NCI-H510A (cell line): ENCODE results near the gene IMMP2L.

ENCODE experiments used
- DNase-seq: peaks from one replicate; lab custom pipeline; 2025; lab: John Stamatoyannopoulos, UW

The IMMP2L gene

GRCh38 chr7:111147708-111148533 is 414.4 kb downstream of the IMMP2L start:
- no peak for DNase-seq

GRCh38 chr7:111146136-111146535 is 416.2 kb downstream of the IMMP2L start:
- no peak for DNase-seq

- DNase-seq, result no peak
Observed at GRCh38 chr7:111145472-111145871, 416.8 kb downstream of the IMMP2L start.

DNA sequence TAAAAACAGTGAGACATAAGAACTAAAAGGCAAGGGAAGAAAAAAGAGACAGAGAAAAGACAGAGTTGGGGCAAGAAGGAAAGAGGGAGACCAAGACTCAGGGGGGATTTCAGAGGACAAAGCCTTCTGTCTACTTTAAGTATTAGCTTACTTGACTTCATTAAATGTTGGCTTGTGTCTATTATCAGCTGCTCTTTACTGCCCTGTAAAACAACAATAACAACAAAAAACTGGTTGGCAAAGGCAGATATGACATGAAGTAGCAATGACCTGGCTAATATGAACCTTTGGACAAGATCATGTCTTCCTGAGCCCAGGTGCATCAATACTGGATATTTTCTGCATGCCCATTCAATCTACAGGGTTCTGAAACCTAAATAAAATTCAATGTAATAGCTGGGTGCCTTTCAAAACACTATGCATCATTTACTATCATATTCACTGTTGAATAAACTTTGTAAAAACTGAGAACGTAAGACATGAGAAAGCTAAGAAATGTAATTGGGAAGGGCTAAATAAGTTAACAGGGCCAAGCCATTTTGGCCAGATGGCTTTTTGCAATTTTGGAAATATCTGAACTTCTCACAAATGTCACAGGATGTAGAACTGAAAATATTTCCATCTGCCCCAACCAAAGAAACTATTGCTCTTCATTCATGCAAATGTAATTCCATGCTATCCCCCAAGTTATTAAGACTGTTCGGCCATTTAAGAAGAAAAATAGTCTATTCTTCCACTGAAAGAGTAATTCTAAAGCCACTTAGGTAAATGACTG is 422.0 kb downstream of the IMMP2L start:
- DNase-seq, result no peak

- no peak for DNase-seq
Observed at GRCh38 chr7:111138586-111138985, 423.7 kb downstream of the IMMP2L start.

- no peak for DNase-seq
Observed at GRCh38 chr7:111138193-111138569, 424.1 kb downstream of the IMMP2L start.

- no peak for DNase-seq
Observed at GRCh38 chr7:111137296-111138192, 424.7 kb downstream of the IMMP2L start.

DNA sequence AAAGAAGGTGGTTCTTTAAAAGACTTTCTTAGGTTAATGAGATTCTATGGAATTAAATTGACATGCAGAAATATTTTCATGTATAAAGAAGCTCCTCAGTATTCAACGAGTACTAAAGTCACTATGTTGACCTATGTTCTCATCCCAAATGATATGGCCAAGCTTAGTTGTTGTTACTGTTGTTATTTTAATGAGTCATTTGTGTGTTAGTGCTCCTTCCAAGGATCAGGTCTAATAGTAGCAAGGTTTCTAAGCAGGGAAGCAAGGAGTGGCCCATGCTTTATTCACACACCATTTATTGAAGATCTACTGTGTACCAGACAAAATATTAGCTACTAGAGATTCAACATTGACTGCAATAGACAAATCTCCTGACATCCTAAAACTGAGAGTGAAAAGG is 429.5 kb downstream of the IMMP2L start:
- no peak for DNase-seq

DNA sequence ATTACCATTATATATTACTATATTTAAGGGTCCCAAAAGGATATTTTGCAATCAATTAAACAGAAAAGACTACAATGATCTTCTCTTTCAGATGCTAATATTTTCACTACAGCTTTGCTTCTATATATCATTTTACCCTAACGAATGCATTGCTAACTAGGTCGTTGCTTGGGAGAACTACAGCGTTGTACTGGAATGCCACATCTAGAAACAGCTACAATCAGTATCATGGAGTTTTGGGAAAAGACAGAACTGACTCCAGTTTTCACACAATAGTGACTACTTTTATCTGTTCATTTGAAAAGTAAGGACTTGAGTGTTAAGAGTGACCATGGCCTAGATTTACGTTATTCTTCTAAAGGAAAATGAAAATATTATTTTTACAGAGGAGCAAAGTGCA is 432.9 kb downstream of the IMMP2L start:
- DNase-seq, result no peak

GRCh38 chr7:111126987-111127386 is 435.3 kb downstream of the IMMP2L start:
- no peak for DNase-seq

GRCh38 chr7:111115966-111116365 is 446.3 kb downstream of the IMMP2L start:
- DNase-seq, result no peak

- DNase-seq, result no peak
Observed at GRCh38 chr7:111113263-111114017, 448.9 kb downstream of the IMMP2L start.

DNA sequence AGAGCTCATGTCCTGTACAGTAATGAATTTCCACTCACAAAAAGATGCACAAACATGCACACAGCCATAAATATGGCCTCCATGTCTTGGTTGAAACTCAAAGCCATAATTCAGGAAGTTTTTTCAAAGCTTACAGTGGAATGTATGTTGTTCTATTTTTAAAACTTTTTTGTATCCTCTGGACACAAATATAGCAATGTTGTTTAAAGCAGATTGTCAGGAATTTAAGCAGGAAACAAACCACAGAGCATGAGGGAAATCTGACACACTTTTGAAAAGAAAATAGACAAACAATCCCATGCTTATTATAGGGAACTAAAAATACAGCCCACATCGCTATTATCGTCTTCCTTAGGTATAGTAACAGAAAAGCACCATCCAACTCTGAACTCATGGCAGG is 449.9 kb downstream of the IMMP2L start:
- no peak for DNase-seq

GRCh38 chr7:111108496-111108895 is 453.8 kb downstream of the IMMP2L start:
- no peak for DNase-seq

DNA sequence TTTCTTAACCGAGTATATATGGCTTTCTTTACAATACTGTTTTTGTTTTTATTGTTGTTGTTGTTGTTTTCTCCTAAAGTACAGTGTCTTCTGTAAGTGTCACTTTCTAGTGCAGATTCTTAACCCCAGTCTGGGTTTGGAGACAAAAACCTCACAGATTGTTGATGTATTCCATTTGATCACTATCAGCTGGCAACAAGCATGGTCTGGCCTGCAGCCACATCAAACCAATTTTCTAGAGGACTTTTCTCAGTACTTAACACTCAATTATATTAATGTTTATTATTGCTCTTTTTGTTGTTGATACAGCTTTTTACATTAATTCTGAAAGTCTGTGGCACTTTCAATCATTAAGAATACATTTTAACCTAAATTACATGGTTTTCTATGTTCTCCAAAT is 454.3 kb downstream of the IMMP2L start:
- no peak for DNase-seq

- no peak for DNase-seq
Observed at GRCh38 chr7:111107579-111107978, 454.7 kb downstream of the IMMP2L start.

- DNase-seq, result no peak
Observed at GRCh38 chr7:111105269-111105668, 457.0 kb downstream of the IMMP2L start.

- DNase-seq, result no peak
Observed at GRCh38 chr7:111104710-111105109, 457.6 kb downstream of the IMMP2L start.

DNA sequence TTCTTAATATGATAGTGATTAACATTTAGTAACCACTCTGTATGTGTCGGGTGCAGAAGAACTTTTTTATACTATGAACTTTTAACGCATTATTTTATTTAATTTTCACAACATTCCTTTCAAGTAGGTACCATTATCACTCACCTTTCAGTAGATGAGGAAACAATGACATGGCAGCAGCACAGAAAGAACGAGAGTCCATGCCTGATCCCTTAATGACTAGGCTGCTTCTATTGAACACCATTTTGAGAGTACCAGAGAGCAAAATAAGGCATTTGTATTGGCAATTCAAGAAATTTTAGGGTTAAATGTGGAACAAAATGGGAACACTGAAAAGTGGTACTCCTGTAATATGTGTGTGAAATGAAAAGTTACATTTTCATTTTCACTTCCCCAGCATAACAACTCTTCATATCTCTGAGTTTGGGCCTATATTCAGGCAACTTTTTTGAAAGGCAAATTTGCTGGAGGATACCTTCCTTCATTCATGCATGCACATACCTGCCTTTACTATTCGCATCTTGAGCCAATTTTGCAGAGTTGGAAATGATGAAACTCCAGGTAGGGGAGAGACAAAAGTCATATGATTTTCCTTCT is 458.5 kb downstream of the IMMP2L start:
- DNase-seq, result no peak

GRCh38 chr7:111103136-111103535 is 459.2 kb downstream of the IMMP2L start:
- no peak for DNase-seq
